ENCODE measurements around the gene CYP4V2.
"Not testable (repeated sequence)": the region's sequence is repeated elsewhere in the genome, so short reads cannot be mapped to it uniquely, and the experiment has no call there.

Gene CYP4V2

DNA sequence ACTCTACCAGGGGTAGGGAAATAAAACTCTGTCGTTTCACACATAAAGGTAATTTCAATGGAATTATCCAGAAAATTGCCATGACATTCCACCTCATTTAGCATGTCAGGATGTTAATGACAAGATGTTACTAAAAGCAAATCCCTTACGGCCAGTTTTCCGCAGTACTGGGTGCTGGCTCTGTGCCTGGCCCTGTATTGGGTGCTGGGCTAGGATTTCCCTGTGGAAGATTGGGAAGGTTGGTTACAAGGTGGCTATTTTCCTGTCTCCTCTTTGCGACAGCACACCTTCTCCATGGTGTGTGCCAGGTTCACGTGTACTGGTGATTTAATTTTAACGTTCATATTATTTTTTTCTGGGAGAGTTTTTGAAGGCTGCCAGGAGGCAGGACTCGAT is 49.1 kb downstream of the CYP4V2 start:
- no peak for DNase-seq

DNA sequence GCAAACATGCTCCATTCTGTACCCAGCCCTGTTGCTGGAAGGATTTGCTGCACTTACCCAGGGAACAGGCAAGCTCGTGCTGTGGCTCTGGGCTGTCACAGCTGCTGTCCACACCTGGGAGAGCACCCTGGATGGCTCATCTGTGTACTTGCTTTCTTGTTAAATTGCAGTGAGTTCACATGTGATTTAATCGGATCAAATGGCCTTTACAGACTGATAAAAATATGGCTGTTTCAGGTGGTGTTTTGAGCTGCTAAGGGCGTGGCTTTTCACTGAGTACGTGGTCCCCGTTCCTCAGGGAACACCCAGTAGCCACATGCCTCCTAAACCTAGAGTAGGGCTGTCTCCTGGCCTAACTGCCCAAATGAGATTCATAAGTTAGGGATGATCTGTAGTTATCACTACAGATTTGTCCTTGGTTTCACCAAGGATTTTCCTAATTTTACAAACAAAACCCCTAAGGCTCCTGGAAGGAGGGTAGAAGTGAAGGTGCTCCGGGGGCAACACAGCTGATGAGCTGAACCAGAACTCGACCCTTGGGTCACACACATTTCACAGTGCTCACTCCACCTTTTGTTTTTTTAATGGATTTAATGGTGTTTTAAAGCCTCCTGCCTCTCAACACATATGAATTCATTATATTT is 49.6 kb downstream of the CYP4V2 start:
- DNase-seq, result no peak

DNA sequence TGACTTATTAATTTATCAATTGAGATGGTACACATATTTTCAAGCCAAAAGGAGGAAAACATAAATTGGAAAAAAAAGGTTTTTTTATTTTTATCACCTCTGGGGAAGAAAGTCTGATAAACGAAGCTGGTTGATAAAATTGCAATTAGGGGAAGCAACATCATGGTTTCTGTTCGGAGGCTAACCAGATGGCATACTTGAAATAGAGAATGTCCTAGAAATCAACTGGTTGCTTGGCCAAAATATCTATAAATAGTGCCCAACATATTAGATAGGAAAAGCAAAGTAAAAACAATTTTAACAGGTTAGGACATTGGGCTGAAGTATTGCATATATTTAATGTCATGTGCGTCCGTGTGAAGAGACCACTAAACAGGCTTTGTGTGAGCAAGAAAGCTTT is 50.2 kb downstream of the CYP4V2 start:
- DNase-seq, result no peak

DNA sequence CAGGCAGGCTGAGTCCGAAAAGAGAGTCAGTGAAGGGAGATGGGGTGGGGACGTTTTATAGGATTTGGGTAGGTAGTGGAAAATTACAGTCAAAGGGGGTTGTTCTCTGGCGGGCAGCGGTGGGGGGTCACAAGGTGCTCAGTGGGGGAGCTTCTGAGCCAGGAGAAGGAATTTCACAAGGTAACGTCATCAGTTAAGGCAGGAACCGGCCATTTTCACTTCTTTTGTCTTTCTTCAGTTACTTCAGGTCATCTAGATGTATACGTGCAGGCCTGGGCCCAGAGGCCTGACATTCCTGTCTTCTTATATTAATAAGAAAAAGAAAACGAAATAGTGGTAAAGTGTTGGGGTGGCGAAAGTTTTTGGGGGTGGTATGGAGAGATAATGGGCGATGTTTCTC is 50.7 kb downstream of the CYP4V2 start:
- not testable (repeated sequence) for DNase-seq

GRCh38 chr4:186243331-186243730 is 52.0 kb downstream of the CYP4V2 start:
- no peak for DNase-seq

DNA sequence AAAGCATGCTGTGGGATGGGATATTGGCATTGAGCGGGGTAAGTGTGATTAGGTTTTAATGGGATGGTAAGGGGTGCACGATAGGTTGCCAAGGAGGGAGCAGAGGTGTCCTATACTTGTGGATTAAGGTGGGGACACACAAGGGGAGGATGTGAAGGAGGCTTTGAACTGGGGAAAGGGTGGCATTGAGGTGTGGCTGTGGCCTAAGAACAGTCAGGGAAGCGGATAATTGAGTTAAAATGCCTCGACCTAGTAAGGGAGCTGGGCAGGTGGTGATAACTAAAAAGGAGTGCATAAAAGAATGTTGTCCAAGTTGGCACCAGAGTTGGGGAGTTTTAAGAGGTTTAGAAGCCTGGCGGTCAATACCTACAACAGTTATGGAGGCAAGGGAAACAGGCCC is 53.5 kb downstream of the CYP4V2 start:
- no peak for DNase-seq

DNA sequence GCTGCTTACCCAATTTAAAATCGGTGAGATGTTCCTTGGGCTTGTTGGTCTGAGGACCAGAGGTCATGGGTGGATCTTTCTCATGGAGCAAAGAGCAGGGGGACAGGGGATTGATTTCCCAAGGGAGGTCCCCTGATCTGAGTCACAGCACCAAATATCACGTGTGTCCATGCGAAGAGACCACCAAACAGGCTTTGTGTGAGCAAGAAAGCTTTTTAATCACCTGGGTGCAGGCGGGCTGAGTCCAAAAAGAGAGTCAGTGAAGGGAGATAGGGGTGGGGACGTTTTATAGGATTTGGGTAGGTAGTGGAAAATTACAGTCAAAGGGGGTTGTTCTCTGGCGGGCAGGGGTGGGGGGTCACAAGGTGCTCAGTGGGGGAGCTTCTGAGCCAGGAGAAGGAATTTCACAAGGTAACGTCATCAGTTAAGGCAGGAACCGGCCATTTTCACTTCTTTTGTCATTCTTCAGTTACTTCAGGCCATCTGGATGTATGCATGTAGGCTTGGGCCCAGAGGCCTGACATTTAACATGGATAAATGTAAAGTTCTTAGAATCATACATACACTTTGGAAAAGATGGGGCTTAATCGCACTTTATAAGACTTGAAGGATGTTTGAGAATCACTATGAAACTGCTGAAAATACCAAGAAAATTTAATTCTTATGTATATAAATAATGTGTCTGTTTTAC is 55.8 kb downstream of the CYP4V2 start:
- DNase-seq, result not testable (repeated sequence)

GRCh38 chr4:186248643-186249042 is 57.3 kb downstream of the CYP4V2 start:
- no peak for DNase-seq

DNA sequence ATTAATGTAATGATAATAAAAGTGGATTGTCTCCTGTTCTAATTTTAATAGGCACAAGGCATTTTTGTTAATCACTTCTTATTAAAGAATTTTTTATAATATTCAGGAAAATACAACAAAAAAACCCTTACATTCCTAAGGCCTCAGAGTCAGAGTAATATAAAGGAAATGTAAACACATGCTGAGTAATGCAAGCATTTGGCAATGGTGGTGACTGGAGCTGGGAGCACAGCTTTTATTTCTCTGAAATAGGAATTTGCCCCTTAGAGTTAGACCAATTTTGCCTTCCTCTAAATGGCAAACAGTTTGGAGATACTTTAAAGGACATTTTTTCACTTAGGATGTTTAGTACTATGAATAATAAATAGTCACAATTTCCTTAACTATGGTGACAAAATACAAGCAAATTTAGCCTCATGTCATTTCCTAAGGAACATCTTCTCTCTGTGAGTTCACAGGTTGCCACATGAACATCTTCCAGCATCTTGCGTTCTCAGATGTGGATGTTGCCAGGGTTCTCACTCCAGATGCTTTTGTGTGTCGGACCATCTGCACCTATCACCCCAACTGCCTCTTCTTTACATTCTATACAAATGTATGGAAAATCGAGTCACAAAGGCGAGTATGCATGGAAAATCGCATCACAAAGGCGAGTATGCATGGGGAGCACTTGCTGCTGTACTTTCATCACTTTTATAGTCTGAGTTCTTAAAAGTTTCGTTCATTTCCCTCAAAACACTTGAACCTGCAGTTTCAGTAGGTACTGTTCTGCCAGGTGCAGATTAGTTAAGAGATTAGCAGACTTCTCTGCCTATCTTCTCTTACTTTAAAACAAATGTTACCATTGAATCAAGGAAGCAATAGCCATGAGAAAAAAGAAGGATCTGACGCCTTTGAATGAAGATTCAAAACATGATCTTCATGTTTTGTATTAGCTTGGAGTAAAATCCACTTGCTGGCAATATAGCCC is 58.7 kb downstream of the CYP4V2 start:
- DNase-seq, result no peak

DNA sequence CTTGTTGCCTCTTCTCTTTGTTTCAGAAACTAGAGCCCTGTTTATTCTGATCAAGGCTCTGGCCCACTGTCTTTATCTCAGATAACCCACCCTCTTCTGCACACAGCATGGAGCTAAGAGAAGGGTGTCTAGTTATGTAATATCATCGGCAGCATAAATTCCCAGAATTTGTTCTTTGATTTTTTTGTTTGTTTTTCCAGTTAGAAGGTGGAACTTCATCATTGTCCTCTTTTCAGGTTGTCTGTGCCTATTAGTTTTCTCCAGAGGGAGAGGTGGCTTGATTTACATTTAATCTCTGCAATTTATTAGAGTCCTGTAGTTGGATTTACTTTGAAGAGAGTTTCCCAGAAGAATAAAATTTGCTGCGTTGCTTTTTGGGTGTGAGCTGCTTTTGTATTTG is 59.4 kb downstream of the CYP4V2 start:
- no peak for DNase-seq

- no peak for DNase-seq
These were observed 63.8 kb downstream of the CYP4V2 start for GRCh38 chr4:186255122-186255521.

DNA sequence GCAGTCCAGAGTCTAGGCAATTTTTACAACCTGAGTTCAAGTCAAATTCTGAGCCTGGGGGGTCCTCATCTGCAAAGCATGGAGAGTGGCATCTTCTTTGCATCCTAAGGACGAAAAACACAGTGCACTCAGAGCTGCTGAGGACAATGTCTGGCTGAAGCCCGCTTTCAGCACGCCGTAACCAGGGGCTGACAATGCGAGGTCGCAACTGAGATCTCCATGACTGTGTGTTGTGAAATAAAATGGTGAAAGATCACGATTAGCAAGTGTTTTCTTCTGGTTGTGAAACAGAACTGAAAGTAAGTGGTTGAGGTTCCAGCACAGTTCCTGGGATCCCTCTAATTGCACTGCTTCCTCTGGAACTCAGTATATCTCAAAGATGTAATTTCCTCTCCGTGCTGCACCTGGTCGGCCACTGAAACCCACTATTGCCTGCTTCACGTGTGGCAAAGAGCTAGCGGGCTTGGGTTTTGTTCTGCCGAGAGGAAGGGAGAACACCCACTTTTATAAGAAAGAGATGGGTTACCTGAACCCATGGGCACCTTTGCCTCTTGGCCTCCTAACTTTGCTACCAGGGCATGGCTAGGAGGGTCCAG is 66.9 kb downstream of the CYP4V2 start:
- no peak for DNase-seq

GRCh38 chr4:186260117-186260503 is 68.7 kb downstream of the CYP4V2 start:
- DNase-seq, result no peak

All from NCI-H2081 (cell line).